Measurements from ENCODE around the gene MMAB. TPM values are rescaled to one million over a fixed set of nuclear protein-coding genes. Genes with fewer than 3 reads are reported as not detected.
A peak's percentile ranks its signal among the peaks of the same experiment; 100 is the strongest.

The MMAB gene
- total RNA-seq, 1 donor from 2014 or later = 55.4 TPM

GRCh38 chr12:109563291-109564284 is 9.7 kb downstream of the MMAB start:
- DNase-seq = peak; percentile 49
- Histone ChIP-seq H3K4me3 (peak overlapping the region; percentile 33), H3K27ac (replicated peaks) (peak overlapping the region; percentile 83), H3K4me1 (peaks cover 21% of the 10 kb centered on the region), H3K9me3 (replicated peaks) (no peaks in the 10 kb centered on the region), H3K27me3 (ENCODE audit: low read depth) (no peaks in the 10 kb centered on the region), H3K36me3 (peaks cover 63% of the 10 kb centered on the region)
- no peak for TF ChIP-seq CTCF (IDR thresholded peaks at IDR 0.05; ENCODE audit: borderline replicate concordance)
- intact Hi-C loops (cut with micrococcal nuclease) = no loop called here

GRCh38 chr12:109562871-109563270 is 10.4 kb downstream of the MMAB start:
- peaks cover 21% of the 10 kb centered on the region for H3K4me1 ChIP-seq
- H3K36me3 ChIP-seq = peaks cover 63% of the 10 kb centered on the region
- no peak overlapping the region for H3K4me3 ChIP-seq
- DNase-seq = no peak
- H3K9me3 ChIP-seq (replicated peaks) = no peaks in the 10 kb centered on the region
- TF ChIP-seq CTCF (IDR thresholded peaks at IDR 0.05; ENCODE audit: borderline replicate concordance) = no peak
- H3K27me3 ChIP-seq (ENCODE audit: low read depth) = no peaks in the 10 kb centered on the region
- peak overlapping the region; percentile 83 for H3K27ac ChIP-seq (replicated peaks)
- intact Hi-C loops (cut with micrococcal nuclease) = no loop called here

- no peak for TF ChIP-seq CTCF (IDR thresholded peaks at IDR 0.05; ENCODE audit: borderline replicate concordance)
- Histone ChIP-seq H3K27ac (replicated peaks) (no peak overlapping the region), H3K36me3 (peaks cover 55% of the 10 kb centered on the region), H3K9me3 (replicated peaks) (no peaks in the 10 kb centered on the region), H3K27me3 (ENCODE audit: low read depth) (no peaks in the 10 kb centered on the region), H3K4me3 (no peak overlapping the region), H3K4me1 (peaks cover 21% of the 10 kb centered on the region)
- no peak for DNase-seq
- intact Hi-C loops (cut with micrococcal nuclease) = no loop called here
Observed at GRCh38 chr12:109561711-109562030, 11.6 kb downstream of the MMAB start.

GRCh38 chr12:109560867-109561710 is 12.2 kb downstream of the MMAB start:
- H3K4me3 ChIP-seq = no peak overlapping the region
- H3K27me3 ChIP-seq (ENCODE audit: low read depth) = no peaks in the 10 kb centered on the region
- H3K9me3 ChIP-seq (replicated peaks) = no peaks in the 10 kb centered on the region
- intact Hi-C loops (cut with micrococcal nuclease) = no loop called here
- no peak for TF ChIP-seq CTCF (IDR thresholded peaks at IDR 0.05; ENCODE audit: borderline replicate concordance)
- peaks cover 21% of the 10 kb centered on the region for H3K4me1 ChIP-seq
- H3K27ac ChIP-seq (replicated peaks) = no peak overlapping the region
- DNase-seq = no peak
- H3K36me3 ChIP-seq = peaks cover 50% of the 10 kb centered on the region

GRCh38 chr12:109559601-109560000 is 13.7 kb downstream of the MMAB start:
- TF ChIP-seq CTCF (IDR thresholded peaks at IDR 0.05; ENCODE audit: borderline replicate concordance) = no peak
- intact Hi-C loops (cut with micrococcal nuclease) = no loop called here
- Histone ChIP-seq H3K27ac (replicated peaks) (no peak overlapping the region), H3K27me3 (ENCODE audit: low read depth) (no peaks in the 10 kb centered on the region), H3K36me3 (peaks cover 38% of the 10 kb centered on the region), H3K4me3 (no peak overlapping the region), H3K4me1 (peaks cover 18% of the 10 kb centered on the region), H3K9me3 (replicated peaks) (no peaks in the 10 kb centered on the region)
- DNase-seq = no peak

All from left ventricle myocardium inferior (tissue), 1 donor.